ENCODE results near the gene NADK.

The NADK gene

DNA sequence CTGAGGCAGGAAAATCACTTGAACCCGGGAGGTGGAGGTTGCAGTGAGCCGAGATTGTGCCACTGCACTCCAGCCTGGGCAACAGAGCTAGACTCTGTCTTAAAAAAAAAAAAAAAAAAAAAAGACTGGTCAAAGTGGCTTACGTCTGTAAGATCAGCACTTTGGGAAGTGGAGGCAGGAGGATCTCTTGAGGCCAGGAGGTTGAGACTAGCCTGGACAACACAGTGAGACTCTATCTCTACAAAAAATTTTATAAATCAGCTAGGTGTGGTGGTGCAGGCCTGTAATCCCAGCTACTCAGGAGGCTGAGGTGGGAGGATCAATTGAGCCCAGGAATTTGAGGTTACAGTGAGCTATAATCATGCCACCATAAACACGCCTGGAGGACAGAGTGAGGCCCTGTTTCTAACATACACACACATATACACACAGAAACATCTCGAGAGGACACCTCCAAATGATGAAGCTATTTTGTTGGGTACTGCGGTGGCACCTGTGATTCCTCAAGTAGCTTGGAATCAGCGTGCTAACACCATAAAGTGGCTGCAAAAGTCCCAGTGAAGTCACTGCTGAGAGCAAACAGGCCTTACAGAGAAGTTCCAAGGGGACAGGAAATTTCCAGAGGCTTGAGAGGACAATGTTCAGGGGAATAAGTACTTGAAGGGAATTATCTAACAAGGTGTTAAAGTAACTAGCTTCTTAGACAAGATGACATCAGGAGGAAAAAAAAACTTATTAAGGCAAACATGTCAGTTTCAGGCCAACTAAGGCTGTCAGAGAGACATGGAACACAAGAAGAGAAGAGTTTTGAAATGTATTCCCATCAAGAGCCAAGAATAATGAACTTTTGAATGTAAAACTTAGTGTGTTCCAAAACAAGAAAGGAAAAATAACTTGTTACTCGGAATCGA lies 1.3 kb downstream of the NADK start:
- H3K4ac ChIP-seq (ENCODE audit: low read length): no peak overlapping the region
- H3K4me1 ChIP-seq (ENCODE audit: control insufficient read depth in 2 of 2, insufficient read depth in 1 of 2, low read depth in 1 of 2, low read length in 2 of 2): peaks cover 15 to 23% of the 10 kb centered on the region in 2 donors
- H4K8ac ChIP-seq (ENCODE audit: low read depth, low read length): no peak overlapping the region
- no peak overlapping the region for H3K18ac ChIP-seq (ENCODE audit: low read length)
- H2BK15ac ChIP-seq (ENCODE audit: low read length): no peak overlapping the region
- no peak overlapping the region for H2BK5ac ChIP-seq (ENCODE audit: low read length)
- H2BK12ac ChIP-seq (ENCODE audit: low read length): no peak overlapping the region
- no peak overlapping the region for H3K9ac ChIP-seq (ENCODE audit: low read depth, low read length, poor library complexity)
- no peak overlapping the region for H3K14ac ChIP-seq (ENCODE audit: low read length)
- H3K9me3 ChIP-seq (replicated peaks in 1 of 2; ENCODE audit: control insufficient read depth in 2 of 2, insufficient read depth in 1 of 2, low read depth in 1 of 2, low read length in 2 of 2): no peaks in the 10 kb centered on the region
- H3K79me1 ChIP-seq (ENCODE audit: low read depth, low read length): peaks cover 9% of the 10 kb centered on the region
- H3K27ac ChIP-seq (replicated peaks; ENCODE audit: low read length): no peak overlapping the region
- H3K27me3 ChIP-seq (ENCODE audit: control insufficient read depth in 3 of 3, insufficient read depth in 3 of 3, low read depth in 1 of 3, low read length in 3 of 3): peaks cover 0 to 10% (median 0%) of the 10 kb centered on the region in 3 experiments
- H3K23ac ChIP-seq (ENCODE audit: low read depth, low read length, poor library complexity): no peak overlapping the region
- WGBS, 2 donors (ENCODE audit: extremely low coverage in 2 of 2, insufficient read length in 2 of 2, insufficient replicate concordance in 1 of 2): no CpG with 5 or more reads among the region's 9 CpGs
- no peak overlapping the region for H2AK5ac ChIP-seq (ENCODE audit: low read depth, low read length)
- no peak overlapping the region for H4K91ac ChIP-seq (ENCODE audit: low read depth, low read length, poor library complexity)
- no peak overlapping the region for H2BK120ac ChIP-seq (ENCODE audit: low read depth, low read length)
- DNase-seq (ENCODE audit: low spot score): no peak
- H2AFZ ChIP-seq (ENCODE audit: low read length): no peak overlapping the region
- H3K36me3 ChIP-seq (replicated peaks in 1 of 2; ENCODE audit: control insufficient read depth in 2 of 2, insufficient read depth in 2 of 2, low read length in 2 of 2): peaks cover 2 to 14% of the 10 kb centered on the region in 2 donors
- H3K4me3 ChIP-seq (ENCODE audit: low read length in 2 of 2): peak overlapping the region in 1 of 2 donors; percentile 98
- H3K4me2 ChIP-seq (ENCODE audit: insufficient read depth, low read length, poor library complexity, severe bottlenecking): peak overlapping the region; percentile 19

DNA sequence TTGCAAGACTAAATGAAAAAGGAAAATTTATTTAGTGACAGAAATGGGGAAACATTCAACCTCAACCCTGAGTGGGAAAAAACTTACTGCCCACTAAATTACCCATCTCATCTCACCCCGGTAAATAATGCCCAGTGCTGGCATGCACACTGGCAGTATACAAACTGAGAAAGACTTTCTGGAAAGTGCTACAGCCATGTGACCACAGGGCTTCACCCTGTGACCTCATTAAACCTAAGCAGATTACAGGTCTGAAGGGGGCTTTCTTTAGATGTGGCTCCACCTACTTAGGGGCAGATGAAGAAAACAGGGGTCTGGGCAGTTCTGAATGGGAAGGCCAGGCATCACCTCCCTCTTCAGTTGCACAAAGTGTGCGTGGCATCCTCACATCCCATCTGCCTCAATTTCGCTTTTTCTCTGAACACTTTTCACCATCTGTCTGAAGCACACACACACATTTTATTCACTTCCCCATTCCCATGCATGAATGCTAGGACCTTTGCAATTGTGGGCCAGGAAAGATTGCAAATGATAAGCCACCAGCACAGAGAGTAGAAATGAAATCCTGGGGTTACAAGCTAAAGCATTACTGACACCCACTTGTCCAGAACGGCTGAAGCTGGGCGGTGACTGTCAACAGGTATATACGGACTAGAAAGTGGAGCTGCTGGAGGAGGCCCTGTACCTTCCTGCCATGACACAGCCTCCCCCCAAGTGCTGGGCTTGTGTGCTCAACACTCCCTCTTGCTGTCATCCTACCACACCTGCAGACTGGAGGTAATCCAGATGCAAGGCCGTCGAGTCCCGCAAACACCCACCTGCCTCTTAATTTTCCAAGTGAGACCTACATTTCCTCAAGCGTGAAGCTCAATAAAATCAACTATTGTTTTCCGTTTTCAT lies 2.7 kb downstream of the NADK start:
- Histone ChIP-seq H3K36me3 (replicated peaks in 1 of 2; ENCODE audit: control insufficient read depth in 2 of 2, insufficient read depth in 2 of 2, low read length in 2 of 2) (peaks cover 5 to 20% of the 10 kb centered on the region in 2 donors), H3K79me1 (ENCODE audit: low read depth, low read length) (peaks cover 9% of the 10 kb centered on the region), H3K14ac (ENCODE audit: low read length) (no peak overlapping the region), H3K9ac (ENCODE audit: low read depth, low read length, poor library complexity) (no peak overlapping the region), H3K27me3 (ENCODE audit: control insufficient read depth in 3 of 3, insufficient read depth in 3 of 3, low read depth in 1 of 3, low read length in 3 of 3) (peaks cover 0 to 10% (median 0%) of the 10 kb centered on the region in 3 experiments), H3K23ac (ENCODE audit: low read depth, low read length, poor library complexity) (no peak overlapping the region), H3K4me2 (ENCODE audit: insufficient read depth, low read length, poor library complexity, severe bottlenecking) (no peak overlapping the region), H3K4ac (ENCODE audit: low read length) (no peak overlapping the region), H2BK12ac (ENCODE audit: low read length) (no peak overlapping the region), H3K27ac (replicated peaks; ENCODE audit: low read length) (peak overlapping the region; percentile 18), H2AK5ac (ENCODE audit: low read depth, low read length) (no peak overlapping the region), H2BK5ac (ENCODE audit: low read length) (no peak overlapping the region), H3K9me3 (replicated peaks in 1 of 2; ENCODE audit: control insufficient read depth in 2 of 2, insufficient read depth in 1 of 2, low read depth in 1 of 2, low read length in 2 of 2) (peaks cover 4 to 5% of the 10 kb centered on the region in 2 donors), H3K18ac (ENCODE audit: low read length) (no peak overlapping the region), H2AFZ (ENCODE audit: low read length) (no peak overlapping the region), H2BK15ac (ENCODE audit: low read length) (no peak overlapping the region), H2BK120ac (ENCODE audit: low read depth, low read length) (no peak overlapping the region), H3K4me1 (ENCODE audit: control insufficient read depth in 2 of 2, insufficient read depth in 1 of 2, low read depth in 1 of 2, low read length in 2 of 2) (peaks cover 15 to 23% of the 10 kb centered on the region in 2 donors), H4K91ac (ENCODE audit: low read depth, low read length, poor library complexity) (no peak overlapping the region), H3K4me3 (ENCODE audit: low read length in 2 of 2) (no peak overlapping the region), H4K8ac (ENCODE audit: low read depth, low read length) (no peak overlapping the region)
- no peak for DNase-seq (ENCODE audit: low spot score)
- WGBS, 2 donors (ENCODE audit: extremely low coverage in 2 of 2, insufficient read length in 2 of 2, insufficient replicate concordance in 1 of 2): no CpG with 5 or more reads among the region's 11 CpGs

GRCh38 chr1:1773874-1774273 lies 4.4 kb downstream of the NADK start:
- peaks cover 10 to 13% of the 10 kb centered on the region in 2 donors for H3K4me1 ChIP-seq (ENCODE audit: control insufficient read depth in 2 of 2, insufficient read depth in 1 of 2, low read depth in 1 of 2, low read length in 2 of 2)
- H2BK5ac ChIP-seq (ENCODE audit: low read length): no peak overlapping the region
- H3K27ac ChIP-seq (replicated peaks; ENCODE audit: low read length): no peak overlapping the region
- H3K23ac ChIP-seq (ENCODE audit: low read depth, low read length, poor library complexity): no peak overlapping the region
- H3K9ac ChIP-seq (ENCODE audit: low read depth, low read length, poor library complexity): no peak overlapping the region
- DNase-seq (ENCODE audit: low spot score): no peak
- H3K18ac ChIP-seq (ENCODE audit: low read length): no peak overlapping the region
- H3K79me1 ChIP-seq (ENCODE audit: low read depth, low read length): peaks cover 9% of the 10 kb centered on the region
- no peak overlapping the region for H3K14ac ChIP-seq (ENCODE audit: low read length)
- H3K4ac ChIP-seq (ENCODE audit: low read length): no peak overlapping the region
- no peak overlapping the region for H2BK15ac ChIP-seq (ENCODE audit: low read length)
- H3K9me3 ChIP-seq (replicated peaks in 1 of 2; ENCODE audit: control insufficient read depth in 2 of 2, insufficient read depth in 1 of 2, low read depth in 1 of 2, low read length in 2 of 2): peaks cover 4 to 11% of the 10 kb centered on the region in 2 donors
- H4K91ac ChIP-seq (ENCODE audit: low read depth, low read length, poor library complexity): no peak overlapping the region
- H3K27me3 ChIP-seq (ENCODE audit: control insufficient read depth in 3 of 3, insufficient read depth in 3 of 3, low read depth in 1 of 3, low read length in 3 of 3): peaks cover 0 to under 1% (median 0%) of the 10 kb centered on the region in 3 experiments
- no peak overlapping the region for H2AFZ ChIP-seq (ENCODE audit: low read length)
- no peak overlapping the region for H3K4me3 ChIP-seq (ENCODE audit: low read length in 2 of 2)
- H2BK120ac ChIP-seq (ENCODE audit: low read depth, low read length): no peak overlapping the region
- WGBS, 2 donors (ENCODE audit: extremely low coverage in 2 of 2, insufficient read length in 2 of 2, insufficient replicate concordance in 1 of 2): no CpG with 5 or more reads among the region's 4 CpGs
- H4K8ac ChIP-seq (ENCODE audit: low read depth, low read length): no peak overlapping the region
- peaks cover 6 to 22% of the 10 kb centered on the region in 2 donors for H3K36me3 ChIP-seq (replicated peaks in 1 of 2; ENCODE audit: control insufficient read depth in 2 of 2, insufficient read depth in 2 of 2, low read length in 2 of 2)
- H2BK12ac ChIP-seq (ENCODE audit: low read length): no peak overlapping the region
- no peak overlapping the region for H3K4me2 ChIP-seq (ENCODE audit: insufficient read depth, low read length, poor library complexity, severe bottlenecking)
- H2AK5ac ChIP-seq (ENCODE audit: low read depth, low read length): no peak overlapping the region

Measured in neuronal stem cell (in vitro differentiated cells).